Keratinocyte (primary cell): Measurements from ENCODE around the gene PVALB. TPM values are rescaled to one million over a fixed set of nuclear protein-coding genes. Genes with fewer than 3 reads are reported as not detected.
A peak's percentile ranks its signal among the peaks of the same experiment; 100 is the strongest.

Source experiments
- DNase-seq: peaks from one replicate; pipeline ENCODE4 v3.0.0-alpha.2; 2011; ENCODE audit warnings: low read depth, missing footprints, low spot score
- FAIRE-seq: peaks from 2 replicates; lab custom pipeline; 2011; peaks lifted over from hg19 to GRCh38; lab: Jason Lieb, UNC
- H2AFZ ChIP-seq: 2 replicates; pipeline ENCODE4 v1.6.0; 2012; ENCODE audit warnings: low read length, control low read depth, inconsistent platforms; ENCODE audit not compliant: control insufficient read depth
- H3K27ac ChIP-seq: 2 replicates; pipeline ENCODE4 v1.5.1; 2011; ENCODE audit warnings: low read length; ENCODE audit not compliant: control insufficient read depth, insufficient read depth
- H3K27me3 ChIP-seq: 3 replicates; pipeline ENCODE4 v1.6.0; 2011; ENCODE audit warnings: low read length; ENCODE audit not compliant: control insufficient read depth, insufficient read depth; ENCODE audit errors: extremely low read depth
- H3K36me3 ChIP-seq, 2 experiments: 2 replicates in 1 of 2; 3 replicates in 1 of 2; pipeline ENCODE4 v1.5.1; 2011; ENCODE audit warnings: low read length in 2 of 2, mild to moderate bottlenecking in 1 of 2; ENCODE audit not compliant: control insufficient read depth in 2 of 2, insufficient read depth in 2 of 2; ENCODE audit errors: extremely low read depth in 1 of 2
- H3K4me1 ChIP-seq: 3 replicates; pipeline ENCODE4 v1.5.1; 2011; ENCODE audit warnings: low read length; ENCODE audit not compliant: control insufficient read depth, insufficient read depth; ENCODE audit errors: extremely low read depth
- H3K4me2 ChIP-seq: 3 replicates; pipeline ENCODE4 v1.6.0; 2011; ENCODE audit warnings: low read depth, low read length; ENCODE audit not compliant: control insufficient read depth, insufficient read depth; ENCODE audit errors: extremely low read depth
- H3K4me3 ChIP-seq, 3 experiments: fragments of 200-600 bp in 1 of 3; sonication (generic) in 1 of 3; 2 replicates in 2 of 3; 3 replicates in 1 of 3; pipeline ENCODE4 v1.5.1; 2011 to 2016; ENCODE audit warnings: low read length in 3 of 3, mild to moderate bottlenecking in 3 of 3, control low read depth in 2 of 3, inconsistent platforms in 1 of 3, low read depth in 1 of 3, mixed read lengths in 1 of 3, mixed run types in 1 of 3, moderate library complexity in 1 of 3; ENCODE audit not compliant: control insufficient read depth in 2 of 3, insufficient read depth in 2 of 3; ENCODE audit errors: extremely low read depth in 1 of 3
- H3K79me2 ChIP-seq: 2 replicates; pipeline ENCODE4 v1.6.0; 2012; ENCODE audit warnings: low read length; ENCODE audit not compliant: control insufficient read depth, insufficient read depth
- H3K9ac ChIP-seq: 3 replicates; pipeline ENCODE4 v1.6.0; 2011; ENCODE audit warnings: low read length; ENCODE audit not compliant: control insufficient read depth, insufficient read depth; ENCODE audit errors: extremely low read depth
- H3K9me1 ChIP-seq: 3 replicates; pipeline ENCODE4 v1.6.0; 2011; ENCODE audit warnings: low read length; ENCODE audit not compliant: control insufficient read depth, insufficient read depth; ENCODE audit errors: extremely low read depth
- H3K9me3 ChIP-seq: 2 replicates; pipeline ENCODE4 v1.5.1; 2012; ENCODE audit warnings: low read depth, low read length; ENCODE audit not compliant: control insufficient read depth
- H4K20me1 ChIP-seq: 3 replicates; pipeline ENCODE4 v1.6.0; 2011; ENCODE audit warnings: low read length; ENCODE audit not compliant: control insufficient read depth, insufficient read depth; ENCODE audit errors: extremely low read depth
- CTCF ChIP-seq, 3 experiments: IDR thresholded peaks in 1 of 3; conservative IDR thresholded peaks in 1 of 3; optimal IDR thresholded peaks in 1 of 3; 2 replicates in 2 of 3; 3 replicates in 1 of 3; pipeline versions ENCODE3 to v1.5.1; 2011; ENCODE audit warnings: low read length in 3 of 3, mild to moderate bottlenecking in 3 of 3, moderate library complexity in 2 of 3, control low read depth in 1 of 3, inconsistent platforms in 1 of 3; ENCODE audit not compliant: insufficient read depth in 2 of 3; ENCODE audit errors: extremely low read depth in 1 of 3
- EZH2 ChIP-seq: IDR thresholded peaks from one replicate; pipeline ENCODE4 v1.6.1; 2012; ENCODE audit warnings: inconsistent platforms, mild to moderate bottlenecking, low read length, moderate library complexity
- dilution Hi-C: fragments of 300-500 bp; cut with MboI; formaldehyde crosslinking; loops from one replicate; pipeline ENCODE4 v1.7.0; 2020; ENCODE audit warnings: low sequenced_read_pairs; ENCODE audit not compliant: extremely low pct_ligation_motif_present
- polyA plus RNA-seq, 5 experiments: library from polyadenylated mRNA; depleted of rRNA in 3 of 5; stranded (reverse) in 3 of 5; stranded (forward) in 1 of 5; unstranded in 1 of 5; fragments of >200 nt; gene quantifications; 1 replicate in 1 of 5; 2 replicates in 3 of 5; 3 replicates in 1 of 5; pipeline versions ENCODE4 v1.2.1 to v1.2.3, GENCODE V29; 2011 to 2012; ENCODE audit warnings: missing spikeins in 2 of 5, low read depth in 1 of 5, low replicate concordance in 1 of 5

Gene PVALB
- polyA plus RNA-seq, 1 donor (not counting 4 experiments of a cell fraction or from before 2014, with no cell fraction given), result not detected

DNA sequence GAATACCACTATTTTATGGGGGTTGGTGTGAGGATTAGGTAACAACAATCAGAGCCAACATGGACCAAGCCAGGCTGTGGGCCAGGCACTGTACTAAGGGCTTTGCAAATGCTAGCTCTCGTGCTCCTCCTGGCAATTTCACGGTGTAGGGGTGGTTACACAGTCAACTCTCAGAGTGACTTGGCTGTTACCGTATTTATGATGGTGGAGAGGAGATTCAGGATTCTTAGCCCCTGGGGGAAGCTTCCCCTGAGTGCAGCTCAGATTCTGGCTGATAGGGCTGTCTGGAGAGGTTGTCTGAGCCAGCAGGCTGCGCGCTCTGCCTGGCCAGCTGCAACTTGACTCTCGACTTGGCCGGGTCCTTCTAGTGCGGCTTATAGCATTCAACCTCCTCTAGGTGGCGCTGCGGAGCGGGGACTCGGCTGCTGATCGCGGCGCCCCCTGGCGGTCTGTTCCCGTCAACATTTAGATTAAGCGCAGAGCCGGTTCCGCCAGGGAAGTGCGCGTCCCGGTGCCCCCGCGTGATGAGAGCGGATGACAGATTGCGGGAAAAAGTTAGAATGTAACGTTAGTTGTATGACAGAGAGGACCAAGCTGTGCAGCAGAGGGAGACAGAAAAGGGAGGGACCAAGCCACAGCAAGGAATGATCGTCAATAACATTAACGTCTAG, 39.4 kb upstream of the PVALB start:
- Histone ChIP-seq H3K4me1 (peaks cover 15% of the 10 kb centered on the region), H3K27ac (no peak overlapping the region), H3K9me3 (no peaks in the 10 kb centered on the region), H3K4me2 (peak overlapping the region; percentile 57), H3K79me2 (no peaks in the 10 kb centered on the region), H3K36me3 (no peaks in the 10 kb centered on the region), H2AFZ (peak overlapping the region; percentile 31), H3K9me1 (no peaks in the 10 kb centered on the region), H4K20me1 (no peaks in the 10 kb centered on the region), H3K4me3 (no peak overlapping the region), H3K9ac (no peak overlapping the region), H3K27me3 (peaks cover 8% of the 10 kb centered on the region)
- TF ChIP-seq EZH2 (no peak), CTCF (optimal IDR thresholded peaks at IDR 0.05 in 1 of 3, IDR thresholded peaks at IDR 0.05 in 1 of 3, conservative IDR thresholded peaks at IDR 0.05 in 1 of 3; ENCODE audit: extremely low read depth in 1 of 3, insufficient read depth in 2 of 3, low read length in 3 of 3) (peak; percentile 100)
- dilution Hi-C loops, result no loop called here
- DNase-seq (no peak), FAIRE-seq (peak; percentile 77)

GRCh38 chr22:36855478-36855877, 38.6 kb upstream of the PVALB start:
- no peak overlapping the region for H3K27ac ChIP-seq
- no peak overlapping the region for H3K4me3 ChIP-seq
- TF ChIP-seq EZH2, result no peak
- TF ChIP-seq CTCF (optimal IDR thresholded peaks at IDR 0.05 in 1 of 3, IDR thresholded peaks at IDR 0.05 in 1 of 3, conservative IDR thresholded peaks at IDR 0.05 in 1 of 3; ENCODE audit: extremely low read depth in 1 of 3, insufficient read depth in 2 of 3, low read length in 3 of 3), result no peak
- H4K20me1 ChIP-seq, result no peaks in the 10 kb centered on the region
- no peak for FAIRE-seq
- H3K79me2 ChIP-seq, result no peaks in the 10 kb centered on the region
- peaks cover 8% of the 10 kb centered on the region for H3K27me3 ChIP-seq
- H3K9me3 ChIP-seq, result no peaks in the 10 kb centered on the region
- DNase-seq, result no peak
- no peak overlapping the region for H3K4me2 ChIP-seq
- no peaks in the 10 kb centered on the region for H3K36me3 ChIP-seq
- H3K4me1 ChIP-seq, result peaks cover 13% of the 10 kb centered on the region
- H2AFZ ChIP-seq, result no peak overlapping the region
- no peaks in the 10 kb centered on the region for H3K9me1 ChIP-seq
- dilution Hi-C loops, result no loop called here
- no peak overlapping the region for H3K9ac ChIP-seq
